Stimulated activated CD4-positive, alpha-beta T cell treated with anti-CD3 and anti-CD28 coated beads, Interleukin-15, amount 100 ng/mL, for 1 hour (primary cell): Measurements from ENCODE around the gene PSMD4.
"Not testable (repeated sequence)": the region's sequence is repeated elsewhere in the genome, so short reads cannot be mapped to it uniquely, and the experiment has no call there.

Experiments used
- DNase-seq, 2 donors: peaks; one replicate each; pipeline ENCODE4 v3.0.0-alpha.2; 2020; ENCODE audit warnings: low read depth in 1 of 2, low spot score in 1 of 2

The PSMD4 gene

GRCh38 chr1:151267760-151268159 lies 13.2 kb downstream of the PSMD4 start:
- DNase-seq, result no peak

- DNase-seq, result no peak
These were observed 19.5 kb downstream of the PSMD4 start for GRCh38 chr1:151273924-151274466.

GRCh38 chr1:151275341-151275740 lies 20.8 kb downstream of the PSMD4 start:
- DNase-seq, result not testable (repeated sequence)

- no peak for DNase-seq
These were observed 22.7 kb downstream of the PSMD4 start for GRCh38 chr1:151277249-151277648.

- peak; percentile 94 for DNase-seq
These were observed 26.9 kb downstream of the PSMD4 start for GRCh38 chr1:151281225-151281968.

GRCh38 chr1:151281969-151282882 lies 27.7 kb downstream of the PSMD4 start, which contains the start of gene ZNF687:
ZNF687 (plus strand) TSS chr1:151282299; CDS start chr1:151286292, 3,993 bp downstream.
- peak; percentile 95 to 97 for DNase-seq

GRCh38 chr1:151282883-151283725 lies 28.6 kb downstream of the PSMD4 start:
- DNase-seq, result no peak

- no peak for DNase-seq
These were observed 29.6 kb downstream of the PSMD4 start for GRCh38 chr1:151284013-151284577.

- no peak for DNase-seq
These were observed 32.2 kb downstream of the PSMD4 start for GRCh38 chr1:151286619-151287340.

GRCh38 chr1:151287341-151287699 lies 32.8 kb downstream of the PSMD4 start:
- no peak for DNase-seq

GRCh38 chr1:151287767-151288500 lies 33.4 kb downstream of the PSMD4 start:
- no peak for DNase-seq

GRCh38 chr1:151288502-151288901 lies 34.0 kb downstream of the PSMD4 start:
- DNase-seq, result no peak

- no peak for DNase-seq
These were observed 34.8 kb downstream of the PSMD4 start for GRCh38 chr1:151289080-151289935.

GRCh38 chr1:151289991-151290708 lies 35.6 kb downstream of the PSMD4 start:
- no peak for DNase-seq

- DNase-seq, result no peak
These were observed 36.3 kb downstream of the PSMD4 start for GRCh38 chr1:151290709-151291303.

GRCh38 chr1:151292207-151293030 lies 37.9 kb downstream of the PSMD4 start:
- DNase-seq, result no peak
